Aorta (tissue), 5 donors: Measurements from ENCODE around the gene CXCR2. TPM values are rescaled to one million over a fixed set of nuclear protein-coding genes. Genes with fewer than 3 reads are reported as not detected.

Source experiments
- ATAC-seq: fragments of 200-7000 bp; cut with Tn5 transposase; one replicate; pipeline ENCODE4 v1.9.1; 2022; ENCODE audit warnings: moderate library complexity; ENCODE audit not compliant: low FRiP score
- DNase-seq, 2 donors: peaks; one replicate each; pipeline ENCODE4 v3.0.0-alpha.2; 2020
- H3K27ac ChIP-seq, 2 donors: one replicate each; pipeline ENCODE4 v1.5.1; 2013; ENCODE audit warnings: low read length in 2 of 2, mild to moderate bottlenecking in 2 of 2, moderate library complexity in 2 of 2, control low read depth in 1 of 2, inconsistent platforms in 1 of 2, low read depth in 1 of 2
- H3K27me3 ChIP-seq, 2 donors: one replicate each; pipeline ENCODE4 v1.6.1; 2013; ENCODE audit warnings: control low read depth in 1 of 2, low read length in 1 of 2, mild to moderate bottlenecking in 1 of 2, moderate library complexity in 1 of 2; ENCODE audit not compliant: insufficient read depth in 2 of 2, control insufficient read depth in 1 of 2
- H3K36me3 ChIP-seq, 2 donors: one replicate each; pipeline ENCODE4 v1.6.1; 2013; ENCODE audit warnings: control low read depth in 1 of 2, low read length in 1 of 2, mild to moderate bottlenecking in 1 of 2; ENCODE audit not compliant: insufficient read depth in 2 of 2, control insufficient read depth in 1 of 2
- H3K4me1 ChIP-seq, 2 donors: one replicate each; pipeline ENCODE4 v1.6.1; 2013; ENCODE audit warnings: low read length in 2 of 2, control low read depth in 1 of 2, mild to moderate bottlenecking in 1 of 2, moderate library complexity in 1 of 2; ENCODE audit not compliant: insufficient read depth in 2 of 2, control insufficient read depth in 1 of 2
- H3K4me3 ChIP-seq, 2 donors: one replicate each; pipeline ENCODE4 v1.5.1; 2013; ENCODE audit warnings: low read length in 2 of 2, control low read depth in 1 of 2, mild to moderate bottlenecking in 1 of 2
- H3K9me3 ChIP-seq: one replicate; pipeline ENCODE4 v1.6.1; 2013; ENCODE audit warnings: mild to moderate bottlenecking, low read length; ENCODE audit not compliant: control insufficient read depth
- WGBS, 2 donors: extraction: QIAGEN DNeasy Blood & Tissue Kit; methylation state at CpG; one replicate each; pipeline ENCODE4 v1.1.7; 2013; 5-methylcytosine and 5-hydroxymethylcytosine counted together
- intact Hi-C, 2 donors: fragments of 100-400 bp; cut with DNase I; formaldehyde crosslinking; loops; one replicate each; pipeline versions ENCODE4 v1.14.2 to v1.15.0; 2022
- long read RNA-seq, 2 donors: library from polyadenylated mRNA; unstranded; transcript quantifications; one replicate each; pipeline ENCODE4 v2.0.0, GENCODE V29; 2020 to 2021
- polyA plus RNA-seq, 2 donors: library from polyadenylated mRNA; stranded (reverse); fragments of 200-250 nt; gene quantifications; one replicate each; pipeline ENCODE4 v1.2.3, GENCODE V29; 2013
- total RNA-seq, 2 donors: library from RNA; stranded (reverse); fragmentation: NEBNext Ultra II Directional; extraction: Animal tissue kit (Norgen Biotek cat#: 25700); gene quantifications; one replicate each; pipeline ENCODE4 v1.2.1, GENCODE V29; 2021
- donor health status: healthy with polysubstance abuse.
- donor health status: Bipolar disorder and iron deficiency.
- donor health status: DM: no; HTN: no; CAD: no.
- donor health status: DM: no; HTN: no; CAD: no.
- donor health status: DM: yes; HTN: yes; CAD: no.

The CXCR2 gene
- total RNA-seq (1 to 10 TPM; 3.1 to 4.9 TPM), polyA plus RNA-seq (1 to 10 TPM in 1 of 2 donors, under 1 TPM in 1; 0.05 to 1.1 TPM)
- long read RNA-seq, donor 1, partial matches to known transcripts: 0 of 6 reads
- long read RNA-seq, donor 1, other reads (novel, unspliced or antisense): 1 of 6 reads
- long read RNA-seq, donor 2, partial matches to known transcripts: 0 of 3 reads
- long read RNA-seq, donor 2, other reads (novel, unspliced or antisense): 1 of 3 reads

DNA sequence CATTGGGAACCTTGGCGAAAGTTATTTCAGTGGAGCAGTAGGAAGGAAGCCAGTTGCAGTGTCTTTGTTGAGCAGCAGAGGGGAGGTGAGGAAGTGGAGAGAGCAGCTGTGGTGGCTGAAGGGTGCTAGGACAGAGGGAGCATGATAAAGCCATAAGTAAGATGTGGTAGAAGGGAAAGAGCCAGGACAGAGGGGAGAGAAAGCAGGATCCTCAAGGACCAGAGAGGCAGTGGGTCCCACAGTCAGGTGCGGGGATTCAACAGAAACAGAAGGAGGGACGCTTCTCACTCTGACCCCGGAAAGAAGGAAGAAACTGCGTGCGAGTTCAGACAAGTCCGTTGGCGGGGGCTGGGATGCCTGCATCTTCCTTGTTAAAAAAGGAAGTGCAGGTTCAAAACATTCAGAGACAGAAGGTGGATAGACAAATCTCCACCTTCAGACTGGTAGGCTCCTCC, at the start of gene CXCR2:
Gene CXCR2 (plus strand): TSS at position 403 of the 455 bp plus-strand sequence. CDS start 8,774 bp downstream, outside the sequence.
- Histone ChIP-seq H3K36me3 (no peaks in the 10 kb centered on the region), H3K4me3 (no peak within 1 kb of the TSS), H3K4me1 (no peaks in the 10 kb centered on the region), H3K27ac (no peak within 1 kb of the TSS), H3K27me3 (no peaks in the 10 kb centered on the region), H3K9me3 (peaks cover 2% of the 10 kb centered on the region)
- peak in 1 of 2 donors; percentile 64 for DNase-seq
- 72 to 84% methylated on average over 8 of the region's 8 CpGs for WGBS, 2 donors
- intact Hi-C loops: no loop called here
- ATAC-seq: no peak

DNA sequence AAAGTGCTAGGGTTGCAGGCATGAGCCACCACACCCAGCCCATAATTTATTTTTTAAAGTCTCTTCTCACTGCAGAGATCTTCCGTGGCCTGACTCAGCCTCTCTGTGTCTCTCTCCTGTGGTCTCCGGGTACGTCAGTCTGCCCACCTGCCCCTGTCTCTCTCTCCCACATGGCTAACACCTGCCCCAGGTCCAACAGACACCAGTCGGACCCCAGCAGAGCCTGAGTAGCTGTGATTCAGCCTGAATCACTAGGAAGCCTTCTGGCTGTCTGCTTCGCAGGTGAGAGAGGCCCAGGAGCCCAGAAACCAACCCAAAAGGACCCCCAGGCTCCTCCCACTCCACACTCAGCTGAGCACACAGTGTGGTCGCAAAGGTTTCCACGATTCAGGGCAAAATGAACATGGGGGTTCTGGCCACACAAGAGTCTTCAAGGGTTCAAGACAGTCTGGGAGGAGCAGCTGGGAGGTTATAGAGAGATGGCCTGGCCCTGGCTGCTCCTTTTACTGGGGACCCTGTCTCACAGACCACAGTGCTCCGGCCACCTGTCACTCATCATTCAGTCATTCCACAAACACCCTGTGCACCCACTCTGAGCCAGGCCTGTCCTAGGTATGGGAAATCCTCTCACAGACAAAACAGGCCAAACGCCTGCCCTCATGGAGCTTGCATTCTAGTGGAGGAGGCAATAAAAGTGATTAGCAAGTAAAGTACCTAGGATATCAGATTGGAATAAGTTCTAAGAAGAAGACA, 48.2 kb upstream of the CXCR2 start:
- Histone ChIP-seq H3K4me1 (no peaks in the 10 kb centered on the region), H3K27ac (no peak overlapping the region), H3K36me3 (no peaks in the 10 kb centered on the region), H3K4me3 (no peak overlapping the region), H3K9me3 (no peaks in the 10 kb centered on the region), H3K27me3 (no peaks in the 10 kb centered on the region)
- 85 to 96% methylated on average over 9 of the region's 9 CpGs for WGBS, 2 donors
- DNase-seq (no peak), ATAC-seq (no peak)
- intact Hi-C loops: no loop called here

DNA sequence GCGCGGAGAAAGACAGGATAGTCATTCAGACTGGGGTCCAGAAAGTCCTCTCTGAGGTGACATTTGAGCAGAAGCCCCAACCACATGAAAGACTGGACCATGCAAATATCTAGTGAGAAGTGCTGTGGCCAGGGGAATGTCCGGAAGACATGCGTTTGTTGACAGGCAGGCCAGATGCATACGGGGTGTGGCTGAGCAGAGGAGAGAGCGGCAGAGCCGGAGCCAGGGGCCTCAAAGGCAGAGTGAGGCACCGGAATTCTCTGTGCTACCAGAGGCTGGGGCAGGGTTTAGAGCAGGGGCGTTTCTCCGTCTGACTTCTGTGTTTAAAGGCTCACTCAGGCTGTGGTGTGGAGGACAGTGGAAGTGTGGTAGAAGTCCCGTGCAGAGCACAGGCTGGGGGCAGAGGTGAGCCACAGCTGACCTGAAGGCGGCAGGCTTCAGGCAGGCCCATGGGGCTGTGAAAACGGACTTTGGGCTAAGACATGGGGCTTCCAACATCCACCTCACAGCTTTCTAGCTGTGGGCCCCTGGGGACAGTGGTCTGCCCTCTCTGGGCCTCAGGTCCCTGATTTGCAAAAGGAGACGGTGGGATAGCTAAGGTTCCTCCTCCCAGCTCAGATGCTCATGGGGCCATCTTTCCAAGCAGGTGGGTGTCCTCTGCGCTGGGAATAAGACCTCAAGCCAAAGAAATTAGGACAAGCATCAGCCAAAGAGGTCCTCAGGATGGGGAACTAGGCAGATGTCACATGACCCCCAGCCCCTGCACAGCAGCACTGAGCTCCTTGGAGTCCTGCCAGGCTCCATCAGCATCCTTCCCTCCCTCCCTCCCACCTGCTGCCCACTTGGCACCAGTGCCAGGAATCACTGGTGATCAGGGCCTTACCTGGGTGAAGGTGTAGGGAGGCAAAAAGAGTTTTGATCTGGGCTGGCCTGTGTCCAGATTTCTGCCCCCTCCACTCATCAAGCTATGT, 45.6 kb upstream of the CXCR2 start:
- Histone ChIP-seq H3K27ac (no peak overlapping the region), H3K4me3 (no peak overlapping the region), H3K36me3 (no peaks in the 10 kb centered on the region), H3K9me3 (no peaks in the 10 kb centered on the region), H3K27me3 (no peaks in the 10 kb centered on the region), H3K4me1 (no peaks in the 10 kb centered on the region)
- DNase-seq (no peak), ATAC-seq (peak; percentile 8)
- 76 to 86% methylated on average over 15 of the region's 15 CpGs for WGBS, 2 donors
- intact Hi-C loops: no loop called here

DNA sequence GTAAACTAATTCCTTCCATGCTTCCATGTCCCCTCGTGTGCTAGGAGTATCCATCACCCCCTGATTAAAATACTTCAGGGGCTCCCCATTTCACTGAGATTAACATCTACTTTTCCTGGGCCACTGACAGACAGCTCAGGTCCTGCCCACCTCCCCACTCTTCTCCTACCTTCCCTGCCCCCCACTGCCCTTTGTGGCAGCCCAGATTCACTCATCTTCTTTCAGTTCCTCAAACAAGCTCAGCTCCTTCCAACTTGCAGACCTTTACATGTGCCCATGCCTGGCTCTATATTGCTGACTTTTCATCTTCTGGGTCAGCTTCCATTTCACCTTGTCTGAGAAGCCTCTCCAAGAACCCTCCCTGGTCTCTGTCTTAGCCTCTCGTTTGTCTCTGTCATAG, 44.8 kb upstream of the CXCR2 start:
- Histone ChIP-seq H3K4me3 (no peak overlapping the region), H3K9me3 (peaks cover 2% of the 10 kb centered on the region), H3K27ac (no peak overlapping the region), H3K27me3 (no peaks in the 10 kb centered on the region), H3K4me1 (no peaks in the 10 kb centered on the region), H3K36me3 (no peaks in the 10 kb centered on the region)
- 90% methylated on average over 2 of the region's 2 CpGs for WGBS, 2 donors
- DNase-seq: no peak
- no peak for ATAC-seq
- intact Hi-C loops: no loop called here

DNA sequence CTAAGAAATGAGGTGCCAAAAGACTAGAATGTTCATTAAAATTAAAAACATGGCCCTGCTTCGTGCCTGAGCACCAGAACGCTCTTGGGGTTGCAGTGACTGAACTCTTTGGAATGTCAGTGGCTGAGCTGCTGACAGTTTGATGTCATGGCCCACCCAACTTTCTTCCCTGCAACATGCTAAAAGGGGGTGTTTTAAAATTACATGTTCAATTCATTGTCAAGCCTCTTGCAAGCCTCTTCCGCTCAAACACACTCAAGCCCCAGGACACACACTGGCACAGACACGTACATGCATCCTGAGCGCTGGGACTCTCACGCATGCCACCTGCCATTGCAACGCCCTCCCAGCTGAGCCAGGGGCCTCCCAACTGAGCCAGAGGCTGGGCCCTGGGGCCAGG, 44.1 kb upstream of the CXCR2 start:
- Histone ChIP-seq H3K4me3 (no peak overlapping the region), H3K27me3 (no peaks in the 10 kb centered on the region), H3K27ac (no peak overlapping the region), H3K4me1 (no peaks in the 10 kb centered on the region), H3K36me3 (no peaks in the 10 kb centered on the region), H3K9me3 (peaks cover 2% of the 10 kb centered on the region)
- WGBS, 2 donors: 87 to 90% methylated on average over 7 of the region's 7 CpGs
- intact Hi-C loops: no loop called here
- no peak for DNase-seq
- no peak for ATAC-seq

DNA sequence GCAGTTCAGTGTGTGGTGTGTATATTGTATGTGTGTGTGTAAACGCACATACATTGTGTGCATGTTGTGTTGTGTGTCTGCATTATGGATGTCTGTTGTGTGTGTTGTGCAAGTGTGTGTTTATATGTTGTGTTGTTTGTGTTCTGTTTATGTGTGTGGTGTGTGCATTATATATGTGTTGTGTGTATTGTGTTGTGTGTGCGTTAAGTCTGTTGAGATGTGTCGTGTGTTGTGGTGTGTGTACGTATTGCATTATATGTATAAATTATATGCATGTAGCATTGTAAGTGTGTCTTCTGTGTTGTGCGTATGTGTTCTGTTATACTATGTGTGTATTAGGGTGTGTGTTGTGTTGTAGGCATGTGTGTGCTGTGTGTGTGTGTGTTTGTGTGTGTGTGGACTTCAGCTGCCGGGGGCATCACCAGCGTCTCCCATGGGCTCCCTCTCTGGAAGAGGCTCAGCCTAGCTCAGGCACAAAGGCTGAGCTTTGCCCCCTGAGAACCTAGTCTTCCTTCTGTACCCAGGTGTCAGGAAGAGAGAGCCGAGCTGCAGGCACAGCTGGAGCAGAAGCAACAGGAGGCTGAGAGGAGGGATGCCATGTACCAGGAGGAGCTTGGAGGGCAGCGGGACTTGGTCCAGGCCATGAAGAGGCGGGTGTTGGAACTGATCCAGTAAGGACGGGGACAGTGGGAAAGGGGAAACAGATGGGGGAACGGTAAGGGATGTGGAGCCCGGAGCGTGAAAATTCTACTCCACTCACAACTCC, 43.1 kb upstream of the CXCR2 start:
- ATAC-seq: no peak
- 60 to 63% methylated on average over 14 of the region's 14 CpGs for WGBS, 2 donors
- H3K27me3 ChIP-seq: no peaks in the 10 kb centered on the region
- H3K4me3 ChIP-seq: no peak overlapping the region
- no peak for DNase-seq
- H3K27ac ChIP-seq: no peak overlapping the region
- intact Hi-C loops: no loop called here
- H3K9me3 ChIP-seq: peaks cover 2% of the 10 kb centered on the region
- no peaks in the 10 kb centered on the region for H3K4me1 ChIP-seq
- H3K36me3 ChIP-seq: no peaks in the 10 kb centered on the region

DNA sequence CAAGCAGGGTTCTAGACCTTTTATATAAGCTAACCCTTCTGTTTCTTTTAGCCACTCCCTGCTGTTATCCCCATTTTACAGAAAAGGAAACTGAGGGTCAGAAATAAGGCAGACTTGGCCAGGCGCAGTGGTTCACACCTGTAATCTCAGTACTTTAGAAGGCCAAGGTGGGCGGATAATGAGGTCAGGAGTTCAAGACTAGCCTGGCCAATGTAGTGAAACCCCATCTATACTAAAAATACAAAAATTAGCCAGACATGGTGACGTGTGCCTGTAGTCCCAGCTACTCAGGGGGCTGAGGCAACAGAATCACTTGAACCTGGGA, 42.5 kb upstream of the CXCR2 start:
- H3K36me3 ChIP-seq: no peaks in the 10 kb centered on the region
- no peaks in the 10 kb centered on the region for H3K27me3 ChIP-seq
- H3K27ac ChIP-seq: no peak overlapping the region
- 88 to 90% methylated on average over 3 of the region's 3 CpGs for WGBS, 2 donors
- intact Hi-C loops: no loop called here
- H3K4me3 ChIP-seq: no peak overlapping the region
- DNase-seq (no peak), ATAC-seq (no peak)
- H3K9me3 ChIP-seq: peaks cover 2% of the 10 kb centered on the region
- no peaks in the 10 kb centered on the region for H3K4me1 ChIP-seq

DNA sequence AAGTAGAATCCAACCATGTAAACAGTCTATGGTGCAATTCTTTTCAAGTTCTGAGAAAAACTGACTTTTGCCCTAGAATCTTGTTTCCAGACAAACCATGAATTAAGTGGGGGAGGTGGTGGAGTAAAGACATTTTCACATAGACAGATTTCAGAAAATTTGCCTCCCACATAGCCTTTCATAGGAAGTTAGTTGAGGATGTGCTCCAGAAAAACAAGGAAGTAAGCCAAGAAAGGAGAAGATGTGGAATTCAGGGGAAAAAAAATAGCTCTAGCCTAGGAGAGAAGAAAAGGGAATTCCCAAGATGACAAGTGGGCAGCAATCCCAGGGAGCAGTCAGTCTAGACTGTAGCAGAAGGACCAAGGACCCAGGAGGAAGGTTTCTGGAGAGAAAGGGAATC, 39.4 kb upstream of the CXCR2 start:
- intact Hi-C loops: no loop called here
- no peaks in the 10 kb centered on the region for H3K27me3 ChIP-seq
- DNase-seq (no peak), ATAC-seq (no peak)
- no peaks in the 10 kb centered on the region for H3K4me1 ChIP-seq
- H3K36me3 ChIP-seq: no peaks in the 10 kb centered on the region
- H3K9me3 ChIP-seq: peaks cover 4% of the 10 kb centered on the region
- no peak overlapping the region for H3K27ac ChIP-seq
- H3K4me3 ChIP-seq: no peak overlapping the region
